Measurements from ENCODE around the gene THY1.
"Not testable (repeated sequence)": the region's sequence is repeated elsewhere in the genome, so short reads cannot be mapped to it uniquely, and the experiment has no call there.

Gene THY1

GRCh38 chr11:119418759-119419158 lies 4.2 kb downstream of the THY1 start:
- DNase-seq (ENCODE audit: low spot score): no peak

DNA sequence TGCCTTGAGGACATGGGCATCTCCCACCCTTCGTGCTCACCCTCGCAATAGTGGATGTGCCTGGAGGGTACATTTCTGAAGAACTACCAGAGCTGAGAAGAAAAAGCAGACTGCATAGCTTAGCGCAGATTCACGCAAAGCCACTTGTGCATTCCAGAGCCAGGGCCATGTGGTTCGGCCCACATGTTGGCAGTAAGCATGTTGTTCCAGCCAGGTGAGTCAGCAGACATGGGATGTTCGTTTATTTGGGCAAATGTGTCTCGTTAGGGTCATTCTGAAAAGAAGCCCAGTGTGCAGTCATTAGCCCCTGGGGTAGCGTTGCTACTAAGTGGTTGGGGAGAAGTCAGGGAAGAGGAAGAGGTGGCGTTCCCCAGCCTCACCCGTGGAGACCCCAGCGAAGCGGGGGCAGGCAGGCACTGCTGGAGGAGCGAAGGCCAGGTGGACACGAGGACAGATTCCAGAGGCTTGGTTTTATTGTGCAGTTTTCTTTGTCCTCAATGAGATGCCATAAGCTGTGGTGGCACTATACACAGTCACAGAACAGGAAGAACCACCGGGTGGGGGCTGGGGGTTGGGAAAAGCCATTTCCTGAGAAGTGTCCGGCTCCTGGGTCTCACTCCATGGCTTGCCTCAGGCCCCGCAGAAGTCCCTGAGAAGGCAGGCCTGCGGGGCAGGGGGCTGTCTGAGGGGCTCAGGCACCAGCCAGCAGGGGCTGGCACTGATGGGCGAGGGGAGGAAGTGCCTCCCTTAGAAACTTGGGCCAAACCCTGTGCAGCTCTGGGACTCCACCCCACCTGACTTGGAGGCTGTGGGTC lies 5.0 kb downstream of the THY1 start:
- peak; percentile 92 for DNase-seq (ENCODE audit: low spot score)

- peak; percentile 82 for DNase-seq (ENCODE audit: low spot score)
These were observed 6.1 kb downstream of the THY1 start for GRCh38 chr11:119416606-119417580.

DNA sequence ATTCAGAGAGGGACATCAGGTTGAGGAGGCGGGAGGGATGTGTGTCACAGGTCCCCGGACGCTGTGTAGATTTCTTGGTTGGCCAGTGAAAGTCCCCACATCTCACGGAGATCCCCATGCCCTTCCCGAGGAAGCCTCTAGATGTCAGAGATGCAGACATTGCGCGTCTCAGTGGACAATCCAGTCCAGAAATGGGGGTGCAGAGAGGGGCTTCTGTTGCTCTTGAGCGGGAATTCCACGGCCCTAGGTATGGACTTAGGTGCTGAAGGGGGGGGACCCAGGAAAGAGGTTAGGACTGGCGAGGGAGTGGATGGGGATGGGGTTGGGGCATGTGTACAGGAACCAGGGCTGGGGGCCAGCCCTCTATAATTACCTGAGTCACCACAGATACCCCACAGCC lies 7.0 kb downstream of the THY1 start:
- no peak for DNase-seq (ENCODE audit: low spot score)

DNA sequence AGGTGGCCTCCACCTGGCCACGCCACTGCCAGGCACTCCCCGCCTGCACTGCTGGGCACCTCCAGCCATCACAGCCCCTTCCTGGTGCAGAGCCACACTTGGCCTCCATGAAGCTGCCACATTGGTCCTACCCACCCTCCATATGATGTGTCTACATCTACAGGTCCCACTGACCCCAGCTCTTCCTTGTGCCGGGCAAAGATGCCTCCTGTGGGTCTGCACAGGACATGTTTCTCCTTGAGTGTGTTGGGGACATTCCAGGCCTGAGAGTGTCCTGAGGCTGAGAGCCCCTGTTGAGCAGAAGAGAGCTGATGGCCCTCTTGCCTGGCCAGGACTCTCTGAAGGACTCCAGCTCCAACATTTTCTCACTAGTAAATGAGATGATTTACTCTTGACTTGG lies 7.5 kb downstream of the THY1 start:
- DNase-seq (ENCODE audit: low spot score): no peak

GRCh38 chr11:119414734-119415133 lies 8.2 kb downstream of the THY1 start:
- DNase-seq (ENCODE audit: low spot score): no peak

- DNase-seq (ENCODE audit: low spot score): no peak
These were observed 8.7 kb downstream of the THY1 start for GRCh38 chr11:119414321-119414720.

GRCh38 chr11:119412072-119412471 lies 10.9 kb downstream of the THY1 start:
- DNase-seq (ENCODE audit: low spot score): no peak

DNA sequence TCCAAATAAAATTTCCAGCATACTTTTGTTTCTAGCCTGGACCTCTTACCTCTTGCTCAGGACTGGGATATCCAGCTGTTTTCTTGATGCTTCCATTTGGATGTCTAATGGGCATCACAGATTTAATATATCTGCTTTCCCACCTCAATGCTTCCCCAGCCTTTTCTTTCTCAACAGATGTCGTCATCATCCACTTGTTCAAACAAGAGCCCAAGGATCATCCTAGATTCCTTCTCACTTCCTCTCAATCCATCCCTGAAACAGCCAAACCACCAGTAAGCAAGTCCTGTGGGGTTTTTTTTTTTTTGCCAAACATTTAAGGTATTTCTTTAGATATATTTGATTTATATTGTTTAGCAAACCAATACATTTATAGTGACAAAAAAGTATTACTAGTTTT lies 12.5 kb downstream of the THY1 start:
- DNase-seq (ENCODE audit: low spot score): no peak

DNA sequence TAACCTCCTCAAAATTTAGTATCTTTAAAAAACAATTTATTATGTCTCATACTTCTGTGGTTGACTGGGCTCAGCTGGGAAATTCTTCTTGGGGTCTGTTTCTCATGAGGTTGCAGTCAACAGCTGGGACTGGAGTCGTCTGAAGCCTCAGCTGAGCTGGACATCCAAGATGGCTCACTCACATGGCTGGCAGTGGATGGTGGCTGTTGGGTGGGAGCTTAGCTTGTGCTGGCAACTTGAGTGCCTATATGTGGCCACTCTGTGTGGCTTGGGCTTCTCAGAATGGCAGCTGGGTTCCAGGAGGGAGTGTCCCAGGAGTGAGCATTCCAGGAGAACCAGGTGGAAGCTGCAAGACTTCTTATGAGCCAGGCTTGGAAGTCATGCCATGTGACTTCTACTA lies 13.2 kb downstream of the THY1 start:
- no peak for DNase-seq (ENCODE audit: low spot score)

DNA sequence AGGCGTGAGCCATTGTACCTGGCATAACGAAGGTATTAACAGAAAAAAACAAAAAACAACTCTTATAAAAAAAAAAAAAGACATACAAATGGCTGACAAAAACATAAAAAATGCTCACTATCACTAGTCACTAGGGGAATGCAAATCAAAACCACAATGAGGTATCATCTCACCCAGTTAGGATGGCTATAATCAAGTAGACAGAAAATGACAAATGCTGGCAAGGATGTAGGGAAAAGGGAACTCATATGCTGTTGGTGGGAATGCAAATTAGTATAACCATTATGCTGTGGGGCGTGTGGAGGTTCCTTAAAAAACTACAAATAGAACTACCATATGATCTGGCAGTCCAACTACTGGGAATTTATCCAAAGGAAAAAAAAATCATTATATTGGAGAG lies 17.0 kb downstream of the THY1 start:
- no peak for DNase-seq (ENCODE audit: low spot score)

GRCh38 chr11:119405448-119405847 lies 17.5 kb downstream of the THY1 start:
- DNase-seq (ENCODE audit: low spot score): not testable (repeated sequence)

- peak; percentile 64 for DNase-seq (ENCODE audit: low spot score)
These were observed 18.1 kb downstream of the THY1 start for GRCh38 chr11:119404872-119405271.

- DNase-seq (ENCODE audit: low spot score): peak; percentile 68
These were observed 20.0 kb downstream of the THY1 start for GRCh38 chr11:119403021-119403420.

DNA sequence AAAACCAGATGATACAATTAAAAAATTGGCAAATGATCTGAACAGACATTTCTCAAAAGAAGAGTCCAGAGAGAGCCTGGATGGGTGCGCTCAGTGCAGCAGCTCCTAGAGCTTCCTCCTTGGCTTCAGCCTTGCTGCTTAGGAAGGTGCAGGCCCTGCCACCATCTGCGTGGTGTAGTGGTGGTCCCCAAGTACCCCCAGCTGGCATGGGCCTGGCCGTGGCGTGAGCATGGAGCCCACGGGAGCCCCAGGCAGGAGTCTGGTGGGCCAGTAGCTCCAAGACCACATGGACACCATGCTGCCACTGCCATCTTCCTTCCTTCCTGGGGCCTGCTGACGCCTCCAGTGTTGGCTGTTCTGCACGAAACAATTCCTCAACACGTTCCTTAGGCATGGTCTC lies 20.5 kb downstream of the THY1 start:
- no peak for DNase-seq (ENCODE audit: low spot score)

- DNase-seq (ENCODE audit: low spot score): no peak
These were observed 22.1 kb downstream of the THY1 start for GRCh38 chr11:119400860-119401259.

GRCh38 chr11:119397740-119398139 lies 25.2 kb downstream of the THY1 start:
- DNase-seq (ENCODE audit: low spot score): no peak

GRCh38 chr11:119396835-119397234 lies 26.1 kb downstream of the THY1 start:
- DNase-seq (ENCODE audit: low spot score): no peak

DNA sequence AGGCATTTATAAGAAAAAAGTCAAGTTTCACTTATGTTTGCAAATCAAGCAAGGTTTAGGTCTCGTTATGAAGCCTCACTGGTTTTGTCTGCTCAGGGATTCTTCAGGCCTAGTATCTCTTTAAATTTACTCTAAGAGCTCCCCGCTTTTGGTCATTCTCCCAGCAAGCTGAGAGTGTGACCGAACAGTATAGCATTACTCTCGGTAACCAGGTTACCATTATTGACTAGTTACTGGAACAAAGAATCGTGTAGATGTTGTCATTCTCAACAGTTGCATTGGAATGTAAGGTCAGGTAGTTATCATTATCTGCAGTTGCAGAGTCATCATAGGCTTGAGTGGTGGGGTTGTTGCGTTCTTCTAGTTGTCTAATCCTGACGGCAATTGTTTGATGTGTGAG lies 31.7 kb downstream of the THY1 start:
- DNase-seq (ENCODE audit: low spot score): no peak

DNA sequence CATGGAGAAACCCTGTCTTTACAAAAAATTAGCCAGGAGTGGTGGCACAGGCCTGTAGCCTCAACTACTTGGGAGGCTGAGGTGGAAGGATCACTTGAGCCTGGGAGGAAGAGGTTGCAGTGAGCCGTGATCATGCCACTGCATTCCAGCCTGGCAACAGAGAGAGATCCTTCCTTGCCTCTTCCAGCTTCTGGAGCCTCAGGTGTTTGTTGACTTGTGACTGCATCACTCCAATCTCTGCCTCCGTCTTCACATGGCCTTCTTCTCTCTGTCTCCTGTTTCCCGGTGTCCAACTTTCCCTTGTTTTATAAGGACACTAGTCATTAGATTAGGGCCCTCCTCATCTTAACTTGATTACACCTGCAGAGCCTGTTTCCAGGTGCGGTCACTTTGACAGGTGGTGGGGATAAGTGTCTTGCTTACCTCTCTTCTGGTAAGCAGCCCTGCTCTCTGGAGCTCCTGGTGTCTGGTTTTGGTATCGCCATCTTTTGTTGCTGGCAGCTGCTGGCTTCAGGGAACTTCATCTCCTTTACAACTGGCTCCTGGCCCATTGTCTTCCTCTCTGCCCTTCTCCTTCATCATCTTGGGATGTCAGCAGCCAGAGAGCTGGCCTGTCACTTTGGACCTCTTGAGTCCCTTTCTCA lies 33.2 kb downstream of the THY1 start:
- DNase-seq (ENCODE audit: low spot score): no peak

- DNase-seq (ENCODE audit: low spot score): peak; percentile 0
These were observed 34.9 kb downstream of the THY1 start for GRCh38 chr11:119388103-119388502.

- peak; percentile 2 for DNase-seq (ENCODE audit: low spot score)
These were observed 38.6 kb downstream of the THY1 start for GRCh38 chr11:119384332-119384731.

DNA sequence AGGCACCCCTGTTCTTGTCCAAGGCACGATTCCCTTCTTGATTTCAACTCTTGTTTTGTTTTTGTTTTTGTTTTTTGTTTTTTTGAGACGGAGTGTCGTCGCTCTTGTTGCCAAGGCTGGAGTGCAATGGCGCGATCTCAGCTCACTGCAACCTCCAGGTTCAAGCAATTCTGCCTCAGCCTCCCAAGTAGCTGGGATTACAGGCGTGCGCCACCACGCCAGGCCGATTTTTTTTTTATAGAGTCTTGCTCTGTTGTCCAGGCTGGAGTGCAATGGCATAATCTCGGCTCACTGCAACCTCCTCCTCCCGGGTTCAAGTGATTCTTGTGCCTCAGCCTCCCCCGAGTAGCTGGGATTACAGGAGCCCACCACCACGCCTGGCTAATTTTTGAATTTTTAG lies 40.5 kb downstream of the THY1 start:
- DNase-seq (ENCODE audit: low spot score): not testable (repeated sequence)
